Suprapubic skin (tissue), 4 donors: ENCODE measurements around the gene PANK1. TPM values are rescaled to one million over a fixed set of nuclear protein-coding genes. Genes with fewer than 3 reads are reported as not detected.
"Not testable (repeated sequence)": the region's sequence is repeated elsewhere in the genome, so short reads cannot be mapped to it uniquely, and the experiment has no call there.

Experiments used
- DNase-seq, 2 donors: peaks; one replicate each; pipeline ENCODE4 v3.0.0-alpha.2; 2019; ENCODE audit warnings: low spot score in 2 of 2
- H3K27ac ChIP-seq: fragments of 200-600 bp; sonication (generic); one replicate; pipeline ENCODE4 v1.5.1; 2019
- H3K27me3 ChIP-seq: fragments of 200-600 bp; sonication (generic); one replicate; pipeline ENCODE4 v1.5.1; 2019
- H3K36me3 ChIP-seq: fragments of 200-600 bp; sonication (generic); one replicate; pipeline ENCODE4 v1.5.1; 2019
- H3K4me1 ChIP-seq: fragments of 200-600 bp; sonication (generic); one replicate; pipeline ENCODE4 v1.5.1; 2019
- H3K4me3 ChIP-seq: fragments of 200-600 bp; sonication (generic); one replicate; pipeline ENCODE4 v1.5.1; 2019; ENCODE audit warnings: mild to moderate bottlenecking
- H3K9me3 ChIP-seq: fragments of 200-600 bp; sonication (generic); one replicate; pipeline ENCODE4 v1.5.1; 2019
- CTCF ChIP-seq, 2 donors: fragments of 200-600 bp in 1 of 2; fragments of 450-650 bp in 1 of 2; sonication (generic) in 1 of 2; IDR thresholded peaks; one replicate each; pipeline ENCODE4 v1.5.1; 2016 to 2019; ENCODE audit warnings: antibody characterized with exemption in 2 of 2, mild to moderate bottlenecking in 1 of 2, moderate library complexity in 1 of 2
- EP300 ChIP-seq: sonication (generic); formaldehyde crosslinking; IDR thresholded peaks from one replicate; pipeline ENCODE4 v1.6.1; 2017; ENCODE audit warnings: antibody characterized with exemption
- POLR2A ChIP-seq, 2 donors: fragments of 450-650 bp; IDR thresholded peaks; one replicate each; pipeline ENCODE4 v1.6.1; 2017; ENCODE audit warnings: antibody characterized with exemption in 2 of 2, mild to moderate bottlenecking in 2 of 2, moderate library complexity in 2 of 2
- POLR2AphosphoS5 ChIP-seq, 3 donors: sonication (generic); formaldehyde crosslinking; IDR thresholded peaks; one replicate each; pipeline ENCODE4 v1.6.1; 2017; ENCODE audit warnings: antibody characterized with exemption in 3 of 3
- WGBS: methylation state at CpG from one replicate; pipeline ENCODE4 v1.1.5; 2018; 5-methylcytosine and 5-hydroxymethylcytosine counted together
- total RNA-seq, 4 donors: library from RNA; depleted of rRNA; stranded (reverse); fragments of >200 nt; gene quantifications; one replicate each; pipeline ENCODE4 v1.1.0, GENCODE V29; 2016

The PANK1 gene
- total RNA-seq, 4 donors from 2014 or later = 8.2 to 43.1 (median 33.1) TPM

- 82% methylated on average over 3 of the region's 3 CpGs for WGBS
- H3K36me3 ChIP-seq = no peaks in the 10 kb centered on the region
- H3K4me3 ChIP-seq = no peak overlapping the region
- H3K27ac ChIP-seq = no peak overlapping the region
- H3K27me3 ChIP-seq = no peaks in the 10 kb centered on the region
- no peak for TF ChIP-seq CTCF (IDR thresholded peaks at IDR 0.05)
- no peak for TF ChIP-seq EP300
- TF ChIP-seq POLR2AphosphoS5 (IDR thresholded peaks at IDR 0.05) = no peak
- no peak for TF ChIP-seq POLR2A (IDR thresholded peaks at IDR 0.05)
- no peak for DNase-seq
- no peaks in the 10 kb centered on the region for H3K9me3 ChIP-seq
- H3K4me1 ChIP-seq = no peaks in the 10 kb centered on the region
These were observed 23.6 kb downstream of the PANK1 start for GRCh38 chr10:89621438-89621837.

- 73% methylated on average over 6 of the region's 6 CpGs for WGBS
- H3K4me1 ChIP-seq, H3K27ac ChIP-seq, H3K4me3 ChIP-seq, DNase-seq, H3K36me3 ChIP-seq, H3K9me3 ChIP-seq, H3K27me3 ChIP-seq: not testable (repeated sequence)
These were observed 24.7 kb downstream of the PANK1 start for GRCh38 chr10:89620296-89620695.

GRCh38 chr10:89615824-89616223, 29.2 kb downstream of the PANK1 start:
- DNase-seq = no peak
- Histone ChIP-seq H3K36me3 (no peaks in the 10 kb centered on the region), H3K4me3 (no peak overlapping the region), H3K9me3 (no peaks in the 10 kb centered on the region), H3K4me1 (no peaks in the 10 kb centered on the region), H3K27me3 (no peaks in the 10 kb centered on the region), H3K27ac (no peak overlapping the region)
- WGBS = 33% methylated on average over 1 of the region's 1 CpG
- TF ChIP-seq CTCF (IDR thresholded peaks at IDR 0.05) = no peak
- TF ChIP-seq POLR2AphosphoS5 (IDR thresholded peaks at IDR 0.05) = no peak
- TF ChIP-seq EP300 = no peak
- TF ChIP-seq POLR2A (IDR thresholded peaks at IDR 0.05) = no peak

GRCh38 chr10:89615112-89615511, 29.9 kb downstream of the PANK1 start:
- no peak overlapping the region for H3K27ac ChIP-seq
- TF ChIP-seq CTCF (IDR thresholded peaks at IDR 0.05) (no peak), POLR2AphosphoS5 (IDR thresholded peaks at IDR 0.05) (no peak), POLR2A (IDR thresholded peaks at IDR 0.05) (no peak), EP300 (no peak)
- no peak for DNase-seq
- 89% methylated on average over 3 of the region's 3 CpGs for WGBS
- no peak overlapping the region for H3K4me3 ChIP-seq
- no peaks in the 10 kb centered on the region for H3K9me3 ChIP-seq
- no peaks in the 10 kb centered on the region for H3K27me3 ChIP-seq
- no peaks in the 10 kb centered on the region for H3K4me1 ChIP-seq
- no peaks in the 10 kb centered on the region for H3K36me3 ChIP-seq

GRCh38 chr10:89613582-89613981, 31.5 kb downstream of the PANK1 start:
- H3K4me3 ChIP-seq = no peak overlapping the region
- WGBS = 74% methylated on average over 3 of the region's 3 CpGs
- no peaks in the 10 kb centered on the region for H3K4me1 ChIP-seq
- H3K36me3 ChIP-seq = no peaks in the 10 kb centered on the region
- no peaks in the 10 kb centered on the region for H3K9me3 ChIP-seq
- DNase-seq = no peak
- no peak overlapping the region for H3K27ac ChIP-seq
- TF ChIP-seq EP300 = no peak
- no peak for TF ChIP-seq POLR2AphosphoS5 (IDR thresholded peaks at IDR 0.05)
- TF ChIP-seq POLR2A (IDR thresholded peaks at IDR 0.05) = no peak
- no peak for TF ChIP-seq CTCF (IDR thresholded peaks at IDR 0.05)
- H3K27me3 ChIP-seq = no peaks in the 10 kb centered on the region

- H3K27me3 ChIP-seq = no peaks in the 10 kb centered on the region
- TF ChIP-seq POLR2A (IDR thresholded peaks at IDR 0.05) = no peak
- TF ChIP-seq EP300 = no peak
- no peaks in the 10 kb centered on the region for H3K4me1 ChIP-seq
- no peak overlapping the region for H3K4me3 ChIP-seq
- H3K27ac ChIP-seq = no peak overlapping the region
- no peaks in the 10 kb centered on the region for H3K36me3 ChIP-seq
- H3K9me3 ChIP-seq = no peaks in the 10 kb centered on the region
- no peak for DNase-seq
- 98% methylated on average over 4 of the region's 4 CpGs for WGBS
These were observed 33.8 kb downstream of the PANK1 start for GRCh38 chr10:89611282-89611681.
